ENCODE results near the gene C12orf54.
"Not testable (repeated sequence)": the region's sequence is repeated elsewhere in the genome, so short reads cannot be mapped to it uniquely, and the experiment has no call there.

C12orf54 gene

DNA sequence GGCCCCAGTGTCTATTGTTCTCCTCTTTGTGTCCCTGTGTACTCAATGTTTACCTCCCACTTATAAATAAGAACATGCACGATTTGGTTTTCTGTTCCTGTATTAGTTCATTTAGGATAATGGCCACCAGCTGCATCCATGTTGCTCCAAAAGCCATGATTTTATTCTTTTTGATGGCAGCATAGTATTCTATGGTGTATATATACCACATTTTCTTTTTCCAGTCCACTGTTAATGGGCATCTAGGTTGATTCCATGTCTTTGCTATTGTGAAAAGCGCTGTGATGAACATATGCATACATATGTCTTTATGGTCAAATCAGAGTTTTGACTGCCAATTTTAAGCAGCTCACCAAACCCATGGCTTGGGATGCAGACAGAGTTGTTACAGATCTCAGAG lies 27.2 kb upstream of the C12orf54 start:
- no peak for DNase-seq
- H3K27me3 ChIP-seq (replicated peaks; ENCODE audit: control insufficient read depth, insufficient read depth, low read length, poor library complexity, severe bottlenecking), result peaks cover 5% of the 10 kb centered on the region

DNA sequence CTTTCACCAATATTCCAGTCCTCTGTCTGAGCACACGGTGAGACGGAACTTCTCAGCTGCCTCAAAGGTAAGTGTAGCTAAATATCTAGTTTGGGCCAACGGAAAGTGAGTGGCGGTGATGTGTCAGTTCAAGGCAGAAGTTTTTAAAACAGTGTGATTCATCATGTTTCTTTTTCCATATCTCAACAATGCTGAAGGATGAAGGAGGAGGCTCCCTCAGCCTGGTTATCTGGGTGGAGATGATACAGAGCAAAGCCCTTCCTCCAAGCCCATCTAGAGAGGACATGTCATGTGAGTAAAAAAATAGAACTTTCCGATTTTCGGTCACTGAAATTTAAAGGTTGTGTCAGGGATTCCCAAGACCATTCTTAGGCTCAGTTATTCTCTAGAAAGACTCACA lies 23.0 kb upstream of the C12orf54 start:
- Histone ChIP-seq H3K9me3 (ENCODE audit: control insufficient read depth, low read length) (no peaks in the 10 kb centered on the region), H3K4me1 (ENCODE audit: control insufficient read depth, insufficient read depth, low read length, poor library complexity, severe bottlenecking) (no peaks in the 10 kb centered on the region), H3K27ac (ENCODE audit: insufficient read depth, low read length, poor library complexity, severe bottlenecking) (no peak overlapping the region), H3K36me3 (ENCODE audit: control insufficient read depth, insufficient read depth, low read length) (no peaks in the 10 kb centered on the region), H3K27me3 (replicated peaks; ENCODE audit: control insufficient read depth, insufficient read depth, low read length, poor library complexity, severe bottlenecking) (peaks cover 5% of the 10 kb centered on the region), H3K4me3 (ENCODE audit: insufficient read depth, low read depth, low read length, poor library complexity, severe bottlenecking) (no peak overlapping the region)
- DNase-seq, result no peak

More for the DNA sequence above, 27.2 kb upstream of the C12orf54 start:
- Histone ChIP-seq H3K36me3 (ENCODE audit: control insufficient read depth, insufficient read depth, low read length) (no peaks in the 10 kb centered on the region), H3K9me3 (ENCODE audit: control insufficient read depth, low read length) (no peaks in the 10 kb centered on the region), H3K27ac (ENCODE audit: insufficient read depth, low read length, poor library complexity, severe bottlenecking) (no peak overlapping the region), H3K4me3 (ENCODE audit: insufficient read depth, low read depth, low read length, poor library complexity, severe bottlenecking) (no peak overlapping the region), H3K4me1 (ENCODE audit: control insufficient read depth, insufficient read depth, low read length, poor library complexity, severe bottlenecking) (no peaks in the 10 kb centered on the region)

DNA sequence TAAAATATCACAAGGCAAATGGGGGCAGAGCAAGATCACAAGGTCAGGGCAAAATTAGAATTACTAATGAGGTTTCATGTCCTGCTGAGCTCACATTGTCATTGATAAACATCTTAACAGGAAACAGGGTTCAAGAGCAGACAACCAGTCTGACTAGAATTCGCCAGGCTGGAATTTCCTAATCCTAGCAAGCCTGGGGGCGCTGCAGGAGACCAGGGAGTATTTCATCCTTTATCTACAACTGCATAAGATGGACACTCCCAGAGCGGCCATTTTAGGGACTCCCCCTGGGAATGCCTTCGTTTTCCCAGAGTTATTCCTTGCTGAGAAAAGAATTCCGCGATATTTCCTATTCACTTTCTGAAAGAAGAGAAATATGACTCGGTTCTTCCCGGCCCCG lies 13.3 kb upstream of the C12orf54 start:
- not testable (repeated sequence) for H3K27me3 ChIP-seq (replicated peaks; ENCODE audit: control insufficient read depth, insufficient read depth, low read length, poor library complexity, severe bottlenecking); H3K36me3 ChIP-seq (ENCODE audit: control insufficient read depth, insufficient read depth, low read length); H3K9me3 ChIP-seq (ENCODE audit: control insufficient read depth, low read length); H3K27ac ChIP-seq (ENCODE audit: insufficient read depth, low read length, poor library complexity, severe bottlenecking); DNase-seq; H3K4me3 ChIP-seq (ENCODE audit: insufficient read depth, low read depth, low read length, poor library complexity, severe bottlenecking); H3K4me1 ChIP-seq (ENCODE audit: control insufficient read depth, insufficient read depth, low read length, poor library complexity, severe bottlenecking)

DNA sequence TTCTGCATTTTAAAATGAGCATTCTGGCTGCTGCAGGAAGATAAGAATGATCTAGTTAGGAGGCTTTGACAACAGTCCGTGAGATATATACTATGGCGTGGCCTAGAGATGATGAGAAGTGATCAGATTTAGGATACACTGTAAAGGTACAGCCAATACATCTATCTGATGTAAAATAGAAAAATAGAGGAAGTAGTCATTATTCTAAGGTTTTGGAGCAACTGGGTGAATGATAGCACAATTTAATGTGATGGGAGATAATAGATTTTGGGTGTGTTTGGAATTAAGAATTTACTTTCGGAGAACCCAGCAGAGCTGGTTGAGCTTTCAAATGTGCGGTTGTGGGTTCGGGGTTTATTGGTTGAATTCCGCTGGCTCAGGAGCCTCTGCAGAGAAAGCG lies 10.0 kb upstream of the C12orf54 start, which contains the start of gene ANP32D:
Gene ANP32D, plus strand, starts transcription at position 301 of the 400 bp plus-strand sequence. CDS start 106 bp downstream, outside the sequence.
- H3K27me3 ChIP-seq (replicated peaks; ENCODE audit: control insufficient read depth, insufficient read depth, low read length, poor library complexity, severe bottlenecking), result no peaks in the 10 kb centered on the region
- no peak for DNase-seq
- H3K4me3 ChIP-seq (ENCODE audit: insufficient read depth, low read depth, low read length, poor library complexity, severe bottlenecking), result no peak within 1 kb of the TSS
- H3K36me3 ChIP-seq (ENCODE audit: control insufficient read depth, insufficient read depth, low read length), result no peaks in the 10 kb centered on the region
- no peaks in the 10 kb centered on the region for H3K9me3 ChIP-seq (ENCODE audit: control insufficient read depth, low read length)
- H3K27ac ChIP-seq (ENCODE audit: insufficient read depth, low read length, poor library complexity, severe bottlenecking), result no peak within 1 kb of the TSS
- no peaks in the 10 kb centered on the region for H3K4me1 ChIP-seq (ENCODE audit: control insufficient read depth, insufficient read depth, low read length, poor library complexity, severe bottlenecking)

DNA sequence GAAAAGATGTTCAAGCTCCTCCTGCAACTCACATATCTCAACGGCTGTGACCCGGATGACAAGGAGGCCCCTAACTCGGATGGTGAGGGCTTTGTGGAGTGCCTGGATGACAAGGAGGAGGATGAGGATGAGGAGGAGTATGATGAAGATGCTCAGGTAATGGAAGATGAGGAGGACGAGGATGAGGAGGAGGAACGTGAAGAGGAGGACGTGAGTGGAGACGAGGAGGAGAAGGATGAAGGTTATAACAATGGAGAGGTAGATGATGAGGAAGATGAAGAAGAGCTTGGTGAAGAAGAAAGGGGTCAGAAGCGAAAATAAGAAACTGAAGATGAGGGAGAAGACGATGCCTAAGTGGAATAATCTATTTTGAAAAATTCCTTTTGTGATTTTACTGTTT lies 9.2 kb upstream of the C12orf54 start:
- DNase-seq, result no peak
- H3K4me3 ChIP-seq (ENCODE audit: insufficient read depth, low read depth, low read length, poor library complexity, severe bottlenecking), result no peak overlapping the region
- no peaks in the 10 kb centered on the region for H3K27me3 ChIP-seq (replicated peaks; ENCODE audit: control insufficient read depth, insufficient read depth, low read length, poor library complexity, severe bottlenecking)
- no peaks in the 10 kb centered on the region for H3K36me3 ChIP-seq (ENCODE audit: control insufficient read depth, insufficient read depth, low read length)
- no peak overlapping the region for H3K27ac ChIP-seq (ENCODE audit: insufficient read depth, low read length, poor library complexity, severe bottlenecking)
- no peaks in the 10 kb centered on the region for H3K4me1 ChIP-seq (ENCODE audit: control insufficient read depth, insufficient read depth, low read length, poor library complexity, severe bottlenecking)
- H3K9me3 ChIP-seq (ENCODE audit: control insufficient read depth, low read length), result no peaks in the 10 kb centered on the region

DNA sequence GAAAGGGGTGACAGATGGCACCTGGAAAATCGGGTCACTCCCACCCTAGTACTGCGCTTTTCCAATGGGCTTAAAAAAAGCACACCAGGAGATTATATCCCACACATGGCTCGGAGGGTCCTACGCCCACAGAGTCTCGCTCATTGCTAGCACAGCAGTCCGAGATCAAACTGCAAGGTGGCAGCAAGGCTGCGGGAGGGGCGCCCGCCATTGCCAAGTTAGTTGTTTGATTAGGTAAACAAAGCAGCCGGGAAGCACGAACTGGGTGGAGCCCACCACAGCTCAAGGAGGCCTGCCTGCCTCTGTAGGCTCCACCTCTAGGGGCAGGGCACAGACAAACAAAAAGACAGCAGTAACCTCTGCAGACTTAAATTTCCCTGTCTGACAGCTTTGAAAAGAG lies 7.8 kb upstream of the C12orf54 start:
- H3K27ac ChIP-seq (ENCODE audit: insufficient read depth, low read length, poor library complexity, severe bottlenecking); DNase-seq; H3K27me3 ChIP-seq (replicated peaks; ENCODE audit: control insufficient read depth, insufficient read depth, low read length, poor library complexity, severe bottlenecking); H3K36me3 ChIP-seq (ENCODE audit: control insufficient read depth, insufficient read depth, low read length); H3K4me3 ChIP-seq (ENCODE audit: insufficient read depth, low read depth, low read length, poor library complexity, severe bottlenecking); H3K9me3 ChIP-seq (ENCODE audit: control insufficient read depth, low read length); H3K4me1 ChIP-seq (ENCODE audit: control insufficient read depth, insufficient read depth, low read length, poor library complexity, severe bottlenecking): not testable (repeated sequence)

DNA sequence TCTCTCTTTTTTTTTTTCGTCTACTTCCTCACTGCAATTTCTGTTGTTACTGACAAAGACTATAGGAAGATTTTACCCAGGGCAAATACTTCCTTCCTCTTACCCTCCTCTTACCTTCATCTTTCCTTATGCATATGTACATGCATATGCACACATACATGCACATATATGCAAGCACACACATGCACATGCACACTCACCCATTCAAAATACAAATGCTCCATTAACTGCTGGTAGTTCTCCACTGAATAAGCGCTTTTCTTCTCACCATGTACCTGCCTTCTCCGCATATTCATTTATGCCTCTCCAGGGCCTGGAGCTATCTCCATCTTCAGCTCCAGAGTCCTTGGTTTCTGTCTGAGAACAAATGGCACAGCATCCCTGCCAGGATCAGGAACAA lies 632 bp downstream of the C12orf54 start:
- Histone ChIP-seq H3K4me3 (ENCODE audit: insufficient read depth, low read depth, low read length, poor library complexity, severe bottlenecking) (no peak overlapping the region), H3K27me3 (replicated peaks; ENCODE audit: control insufficient read depth, insufficient read depth, low read length, poor library complexity, severe bottlenecking) (peaks cover 5% of the 10 kb centered on the region), H3K36me3 (ENCODE audit: control insufficient read depth, insufficient read depth, low read length) (no peaks in the 10 kb centered on the region), H3K27ac (ENCODE audit: insufficient read depth, low read length, poor library complexity, severe bottlenecking) (no peak overlapping the region), H3K4me1 (ENCODE audit: control insufficient read depth, insufficient read depth, low read length, poor library complexity, severe bottlenecking) (no peaks in the 10 kb centered on the region), H3K9me3 (ENCODE audit: control insufficient read depth, low read length) (no peaks in the 10 kb centered on the region)
- DNase-seq, result no peak

DNA sequence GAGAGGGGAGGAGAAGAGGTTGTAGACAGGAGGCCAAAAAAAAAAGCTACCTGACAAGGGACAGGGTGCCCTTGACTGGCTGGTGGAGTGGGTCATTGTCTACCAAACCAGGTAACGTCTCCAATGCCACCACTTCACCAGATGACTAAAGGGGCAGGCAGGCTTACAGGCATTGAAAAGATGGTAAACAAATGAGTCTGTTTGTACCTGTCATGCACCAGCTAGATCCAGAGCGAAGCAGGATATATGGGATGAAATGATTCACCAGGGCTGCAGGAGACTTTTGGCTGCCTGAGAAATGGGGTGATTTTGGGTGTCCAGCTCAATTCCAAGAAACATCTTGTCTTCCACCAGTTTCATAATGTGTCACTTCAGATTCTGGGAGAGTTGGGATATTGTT lies 4.0 kb downstream of the C12orf54 start:
- Histone ChIP-seq H3K27ac (ENCODE audit: insufficient read depth, low read length, poor library complexity, severe bottlenecking) (no peak overlapping the region), H3K27me3 (replicated peaks; ENCODE audit: control insufficient read depth, insufficient read depth, low read length, poor library complexity, severe bottlenecking) (peaks cover 5% of the 10 kb centered on the region), H3K4me3 (ENCODE audit: insufficient read depth, low read depth, low read length, poor library complexity, severe bottlenecking) (no peak overlapping the region), H3K4me1 (ENCODE audit: control insufficient read depth, insufficient read depth, low read length, poor library complexity, severe bottlenecking) (no peaks in the 10 kb centered on the region), H3K9me3 (ENCODE audit: control insufficient read depth, low read length) (no peaks in the 10 kb centered on the region), H3K36me3 (ENCODE audit: control insufficient read depth, insufficient read depth, low read length) (no peaks in the 10 kb centered on the region)
- no peak for DNase-seq

DNA sequence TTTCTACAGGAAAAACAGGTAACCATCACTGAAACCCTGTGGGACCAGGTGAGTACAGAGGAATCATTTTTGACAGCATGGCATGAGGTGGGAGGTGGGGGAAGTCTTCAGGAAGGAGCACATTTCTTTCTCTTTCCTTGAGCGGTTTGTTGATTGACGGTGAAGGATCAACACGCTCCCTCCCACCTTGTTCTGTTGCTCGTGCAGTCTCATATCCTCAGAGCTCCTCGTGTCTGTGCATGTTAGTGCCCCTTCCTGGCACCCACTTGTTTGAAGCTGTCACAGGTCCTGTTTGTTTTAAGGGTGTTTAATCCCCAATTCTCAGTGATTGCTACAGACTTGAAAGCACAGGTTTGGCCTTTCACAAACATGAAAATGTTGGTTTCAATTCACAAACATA lies 4.4 kb downstream of the C12orf54 start:
- H3K27me3 ChIP-seq (replicated peaks; ENCODE audit: control insufficient read depth, insufficient read depth, low read length, poor library complexity, severe bottlenecking), result peaks cover 5% of the 10 kb centered on the region
- no peak overlapping the region for H3K4me3 ChIP-seq (ENCODE audit: insufficient read depth, low read depth, low read length, poor library complexity, severe bottlenecking)
- H3K4me1 ChIP-seq (ENCODE audit: control insufficient read depth, insufficient read depth, low read length, poor library complexity, severe bottlenecking), result no peaks in the 10 kb centered on the region
- H3K36me3 ChIP-seq (ENCODE audit: control insufficient read depth, insufficient read depth, low read length), result no peaks in the 10 kb centered on the region
- no peaks in the 10 kb centered on the region for H3K9me3 ChIP-seq (ENCODE audit: control insufficient read depth, low read length)
- no peak overlapping the region for H3K27ac ChIP-seq (ENCODE audit: insufficient read depth, low read length, poor library complexity, severe bottlenecking)
- DNase-seq, result no peak

DNA sequence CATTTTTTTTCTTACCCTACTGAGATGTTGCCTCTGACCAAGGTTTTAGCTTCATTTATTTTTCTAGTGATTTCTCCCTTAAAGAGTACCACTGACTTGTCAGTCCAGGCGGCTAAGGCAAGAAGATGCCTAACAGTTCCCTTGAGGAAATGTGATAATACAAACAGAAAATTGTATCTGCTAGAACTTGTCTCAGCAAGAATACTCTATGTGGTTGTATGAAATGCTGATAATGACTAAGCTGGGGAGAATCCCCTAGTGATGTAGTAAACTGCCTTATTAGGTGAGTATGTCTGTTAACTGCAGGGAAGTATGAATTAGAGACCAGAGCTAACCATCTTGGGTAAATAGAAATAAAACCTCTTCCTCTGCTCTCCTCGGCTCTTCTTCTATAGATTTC lies 6.7 kb downstream of the C12orf54 start:
- Histone ChIP-seq H3K27me3 (replicated peaks; ENCODE audit: control insufficient read depth, insufficient read depth, low read length, poor library complexity, severe bottlenecking) (peaks cover 5% of the 10 kb centered on the region), H3K4me3 (ENCODE audit: insufficient read depth, low read depth, low read length, poor library complexity, severe bottlenecking) (no peak overlapping the region), H3K36me3 (ENCODE audit: control insufficient read depth, insufficient read depth, low read length) (no peaks in the 10 kb centered on the region), H3K27ac (ENCODE audit: insufficient read depth, low read length, poor library complexity, severe bottlenecking) (no peak overlapping the region), H3K4me1 (ENCODE audit: control insufficient read depth, insufficient read depth, low read length, poor library complexity, severe bottlenecking) (no peaks in the 10 kb centered on the region), H3K9me3 (ENCODE audit: control insufficient read depth, low read length) (no peaks in the 10 kb centered on the region)
- no peak for DNase-seq

DNA sequence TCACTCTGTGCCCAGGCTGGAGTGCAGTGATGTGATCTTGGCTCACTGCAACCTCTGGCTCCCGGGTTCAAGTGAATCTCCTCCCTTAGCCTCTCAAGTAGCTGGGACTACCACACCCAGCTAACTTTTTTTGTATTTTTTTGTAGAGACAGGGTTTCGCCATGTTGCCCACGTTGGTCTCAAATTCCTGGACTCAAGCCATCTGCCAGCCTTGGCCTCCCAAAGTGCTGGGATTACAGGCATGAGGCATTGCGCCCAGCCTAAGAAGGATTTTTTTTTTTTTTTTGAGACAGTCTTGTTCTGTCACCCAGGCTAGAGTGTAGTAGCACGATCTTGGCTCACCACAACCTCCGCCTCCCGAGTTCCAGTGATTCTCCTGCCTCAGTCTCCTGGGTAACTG lies 7.2 kb downstream of the C12orf54 start:
- not testable (repeated sequence) for H3K36me3 ChIP-seq (ENCODE audit: control insufficient read depth, insufficient read depth, low read length); H3K4me1 ChIP-seq (ENCODE audit: control insufficient read depth, insufficient read depth, low read length, poor library complexity, severe bottlenecking)

More for the DNA sequence above, 7.2 kb downstream of the C12orf54 start:
- H3K9me3 ChIP-seq (ENCODE audit: control insufficient read depth, low read length); H3K27me3 ChIP-seq (replicated peaks; ENCODE audit: control insufficient read depth, insufficient read depth, low read length, poor library complexity, severe bottlenecking); H3K4me3 ChIP-seq (ENCODE audit: insufficient read depth, low read depth, low read length, poor library complexity, severe bottlenecking); H3K27ac ChIP-seq (ENCODE audit: insufficient read depth, low read length, poor library complexity, severe bottlenecking); DNase-seq: not testable (repeated sequence)
